Astrocyte of the hippocampus (primary cell): ENCODE data around the gene FKRP.
A peak's percentile ranks its signal among the peaks of the same experiment; 100 is the strongest.

Experiments used
- DNase-seq: peaks from one replicate; pipeline ENCODE4 v3.0.0; 2011; ENCODE audit warnings: low read depth, low spot score

FKRP gene

GRCh38 chr19:46718934-46719622 lies 26.8 kb upstream of the FKRP start:
- DNase-seq: no peak

- DNase-seq: no peak
Measured at GRCh38 chr19:46719629-46720502, 26.0 kb upstream of the FKRP start.

GRCh38 chr19:46720503-46721239 lies 25.2 kb upstream of the FKRP start:
- DNase-seq: no peak

- DNase-seq: no peak
Measured at GRCh38 chr19:46721269-46722003, 24.4 kb upstream of the FKRP start.

GRCh38 chr19:46722004-46722380 lies 23.9 kb upstream of the FKRP start:
- DNase-seq: no peak

GRCh38 chr19:46722421-46723022 lies 23.3 kb upstream of the FKRP start:
- no peak for DNase-seq

- no peak for DNase-seq
Measured at GRCh38 chr19:46723023-46723461, 22.8 kb upstream of the FKRP start.

- DNase-seq: no peak
Measured at GRCh38 chr19:46723471-46723870, 22.4 kb upstream of the FKRP start.

- DNase-seq: no peak
Measured at GRCh38 chr19:46724468-46724867, 21.4 kb upstream of the FKRP start.

- DNase-seq: no peak
Measured at GRCh38 chr19:46725036-46725820, 20.6 kb upstream of the FKRP start.

- no peak for DNase-seq
Measured at GRCh38 chr19:46725859-46726393, 19.9 kb upstream of the FKRP start.

- no peak for DNase-seq
Measured at GRCh38 chr19:46726551-46726950, 19.3 kb upstream of the FKRP start.

- DNase-seq: no peak
Measured at GRCh38 chr19:46726971-46727501, 18.8 kb upstream of the FKRP start.

- no peak for DNase-seq
Measured at GRCh38 chr19:46727757-46728156, 18.1 kb upstream of the FKRP start.

GRCh38 chr19:46728208-46728607 lies 17.6 kb upstream of the FKRP start:
- DNase-seq: no peak

GRCh38 chr19:46728693-46729339 lies 17.0 kb upstream of the FKRP start:
- peak; percentile 82 for DNase-seq

- DNase-seq: no peak
Measured at GRCh38 chr19:46729696-46730095, 16.2 kb upstream of the FKRP start.

GRCh38 chr19:46730187-46730586 lies 15.7 kb upstream of the FKRP start:
- DNase-seq: no peak

- DNase-seq: no peak
Measured at GRCh38 chr19:46730595-46730994, 15.3 kb upstream of the FKRP start.
